ENCODE data around the gene CCDC27. TPM values are rescaled to one million over a fixed set of nuclear protein-coding genes. Genes with fewer than 3 reads are reported as not detected.

Gene CCDC27
- total RNA-seq, 1 donor from 2014 or later: not detected

DNA sequence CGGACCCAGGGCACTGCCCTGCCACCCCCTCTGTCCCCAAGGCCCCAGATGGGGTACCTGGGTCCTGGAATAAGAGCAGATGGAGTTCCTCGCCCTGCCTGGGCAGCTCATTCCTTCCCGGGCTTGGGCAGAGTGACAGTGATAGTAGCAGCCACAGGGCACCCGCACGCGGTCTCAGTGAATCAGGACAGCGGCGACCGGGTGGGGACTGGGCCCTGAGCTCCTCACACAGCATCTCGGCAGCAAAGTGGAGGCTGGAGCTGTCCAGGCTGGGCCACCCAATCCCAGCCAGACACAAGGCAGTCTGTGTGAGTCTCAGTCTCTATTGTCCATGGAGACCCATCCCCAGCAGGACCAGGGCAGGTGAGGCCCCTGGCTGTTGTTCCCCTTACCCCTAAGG, 37.4 kb upstream of the CCDC27 start:
- TF ChIP-seq CTCF (IDR thresholded peaks at IDR 0.05): no peak
- no peak for DNase-seq
- H3K27ac Mint-ChIP-seq: no peak overlapping the region
- H3K4me3 Mint-ChIP-seq: no peak overlapping the region
- H3K9me3 Mint-ChIP-seq: no peaks in the 10 kb centered on the region
- peaks cover 14% of the 10 kb centered on the region for H3K27me3 Mint-ChIP-seq
- no peaks in the 10 kb centered on the region for H3K4me1 Mint-ChIP-seq
- no peak for ATAC-seq (ENCODE audit: low read depth)
- no peaks in the 10 kb centered on the region for H3K36me3 Mint-ChIP-seq (ENCODE audit: low read depth)
- POLR2A ChIA-PET: interaction anchor here (1.1 kb wide), 1 partner anchor 38 kb away, joined by 5 read pairs; no protein-coding TSS in a partner anchor
- CTCF ChIA-PET: no interaction called here
- intact Hi-C loops (cut with micrococcal nuclease): no loop called here

DNA sequence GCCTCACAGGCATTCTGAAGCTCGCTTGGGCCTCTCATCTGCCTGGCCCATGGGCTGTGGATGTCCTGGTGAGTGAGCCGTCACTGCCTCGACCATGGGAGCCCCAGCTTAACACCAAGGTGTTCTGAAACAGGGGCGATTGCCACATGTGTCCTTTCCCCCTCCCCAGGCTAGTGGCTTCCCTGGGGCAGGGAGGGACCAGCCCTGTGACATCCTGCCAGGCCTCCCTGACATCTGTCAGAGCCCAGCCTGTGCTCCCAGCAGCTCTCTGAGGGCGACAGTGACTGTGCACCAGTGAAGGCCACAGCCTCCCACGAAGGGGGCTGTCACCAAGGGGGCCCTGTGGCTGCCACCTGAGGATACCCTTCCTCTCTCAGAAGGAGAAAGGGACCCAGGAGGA, 35.9 kb upstream of the CCDC27 start:
- DNase-seq (no peak), ATAC-seq (ENCODE audit: low read depth) (no peak)
- TF ChIP-seq CTCF (IDR thresholded peaks at IDR 0.05): no peak
- ChIA-PET POLR2A (interaction anchor here (0.6 kb wide), 1 partner anchor 31 kb away, joined by 3 read pairs; no protein-coding TSS in a partner anchor), CTCF (no interaction called here)
- no peaks in the 10 kb centered on the region for H3K9me3 Mint-ChIP-seq
- H3K27me3 Mint-ChIP-seq: peaks cover 7% of the 10 kb centered on the region
- no peaks in the 10 kb centered on the region for H3K4me1 Mint-ChIP-seq
- H3K36me3 Mint-ChIP-seq (ENCODE audit: low read depth): no peaks in the 10 kb centered on the region
- no peak overlapping the region for H3K4me3 Mint-ChIP-seq
- H3K27ac Mint-ChIP-seq: no peak overlapping the region
- intact Hi-C loops (cut with micrococcal nuclease): no loop called here

DNA sequence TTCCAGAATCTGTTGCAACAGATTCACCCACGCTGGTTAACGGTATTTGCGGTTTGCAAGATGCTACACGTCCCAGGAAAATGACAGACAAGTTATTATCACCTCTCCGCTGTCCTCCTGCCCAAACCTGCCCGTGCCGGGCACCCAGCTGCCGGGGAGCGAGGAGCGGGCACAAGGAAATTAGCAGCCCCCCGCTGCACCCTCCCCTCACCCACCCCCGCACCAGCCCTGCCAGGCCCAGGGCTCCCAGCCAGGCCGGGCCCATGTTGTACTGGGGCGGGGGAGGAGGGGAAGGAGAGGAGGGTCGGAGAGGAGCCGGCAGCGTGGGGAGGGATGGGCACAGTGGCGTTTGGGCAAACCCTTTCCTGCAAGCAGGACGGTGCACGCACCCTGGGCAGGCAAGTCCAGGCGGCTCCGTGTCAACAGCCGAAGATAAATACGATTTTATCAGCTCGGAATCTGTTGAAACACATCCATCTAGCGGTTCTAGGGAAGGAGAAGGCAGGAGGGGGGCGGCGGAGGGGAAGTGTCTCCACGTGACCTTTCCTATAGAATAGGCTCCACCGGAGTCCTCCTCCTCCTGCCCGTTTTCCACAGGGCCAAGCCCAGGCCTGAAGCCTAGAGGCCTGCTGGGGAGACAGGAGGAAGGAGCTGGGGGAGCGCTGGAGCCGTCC, 35.1 kb upstream of the CCDC27 start:
- no peaks in the 10 kb centered on the region for H3K4me1 Mint-ChIP-seq
- no peak for TF ChIP-seq CTCF (IDR thresholded peaks at IDR 0.05)
- intact Hi-C loops (cut with micrococcal nuclease): no loop called here

DNA sequence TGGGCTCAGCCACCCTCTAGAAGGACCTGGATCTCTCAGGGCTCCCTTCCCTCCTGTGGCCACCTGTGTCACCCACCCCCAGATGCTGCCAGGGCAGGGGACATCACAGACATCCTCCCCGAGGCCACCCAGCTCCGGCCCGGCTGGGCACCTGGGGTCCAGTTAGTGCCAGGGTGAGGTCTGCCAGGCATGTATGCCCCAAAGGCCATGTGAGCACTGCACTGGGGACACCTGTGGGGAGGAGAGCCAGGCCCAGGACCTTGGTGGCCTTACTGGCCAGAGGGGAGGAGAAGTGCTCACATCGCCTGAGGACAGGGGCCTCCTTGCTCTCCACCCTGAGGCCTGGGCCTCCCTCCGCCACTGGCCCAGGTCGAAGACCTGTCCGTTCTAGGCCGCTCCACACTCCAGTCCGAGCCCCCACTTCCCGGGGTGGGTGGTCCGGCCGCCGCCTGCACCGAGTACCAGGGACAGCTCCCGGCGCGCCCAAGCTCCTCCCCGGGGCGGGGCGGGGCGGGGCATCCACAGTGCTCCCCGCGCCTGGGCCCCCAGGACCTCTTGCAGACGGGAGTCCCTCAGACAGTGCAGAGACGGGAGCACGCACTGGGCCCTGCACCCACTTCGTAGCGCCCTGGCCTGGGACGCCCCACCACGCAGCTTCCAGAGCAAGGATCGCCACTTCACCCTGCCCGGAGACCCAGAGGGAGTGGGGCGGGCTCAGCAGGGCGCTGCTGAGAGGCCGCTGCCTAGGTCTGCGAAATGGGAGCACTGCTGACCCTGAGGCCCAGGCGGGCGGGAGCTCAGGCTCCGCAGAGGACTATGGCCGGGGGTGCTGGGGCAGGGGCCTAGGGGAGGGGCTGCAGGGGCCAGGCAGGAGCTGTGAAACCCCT, 34.3 kb upstream of the CCDC27 start:
- intact Hi-C loops (cut with micrococcal nuclease): no loop called here
- ChIA-PET POLR2A (interaction anchor here (0.6 kb wide), 1 partner anchor 19 kb away, joined by 4 read pairs; no protein-coding TSS in a partner anchor), CTCF (no interaction called here)
- H3K36me3 Mint-ChIP-seq (ENCODE audit: low read depth): no peaks in the 10 kb centered on the region
- peak; percentile 67 for ATAC-seq (ENCODE audit: low read depth)
- H3K4me1 Mint-ChIP-seq: no peaks in the 10 kb centered on the region
- H3K27ac Mint-ChIP-seq: no peak overlapping the region
- peaks cover 4% of the 10 kb centered on the region for H3K27me3 Mint-ChIP-seq
- DNase-seq: no peak
- no peak overlapping the region for H3K4me3 Mint-ChIP-seq
- no peaks in the 10 kb centered on the region for H3K9me3 Mint-ChIP-seq
- TF ChIP-seq CTCF (IDR thresholded peaks at IDR 0.05): no peak

More for the DNA sequence above, 35.1 kb upstream of the CCDC27 start:
- Mint-ChIP-seq H3K4me3 (no peak overlapping the region), H3K36me3 (ENCODE audit: low read depth) (no peaks in the 10 kb centered on the region), H3K27me3 (peaks cover 4% of the 10 kb centered on the region), H3K9me3 (no peaks in the 10 kb centered on the region), H3K27ac (no peak overlapping the region)
- ATAC-seq (ENCODE audit: low read depth) (no peak), DNase-seq (no peak)
- POLR2A ChIA-PET: interaction anchor here (0.6 kb wide), 1 partner anchor 19 kb away, joined by 4 read pairs; no protein-coding TSS in a partner anchor
- CTCF ChIA-PET: no interaction called here

DNA sequence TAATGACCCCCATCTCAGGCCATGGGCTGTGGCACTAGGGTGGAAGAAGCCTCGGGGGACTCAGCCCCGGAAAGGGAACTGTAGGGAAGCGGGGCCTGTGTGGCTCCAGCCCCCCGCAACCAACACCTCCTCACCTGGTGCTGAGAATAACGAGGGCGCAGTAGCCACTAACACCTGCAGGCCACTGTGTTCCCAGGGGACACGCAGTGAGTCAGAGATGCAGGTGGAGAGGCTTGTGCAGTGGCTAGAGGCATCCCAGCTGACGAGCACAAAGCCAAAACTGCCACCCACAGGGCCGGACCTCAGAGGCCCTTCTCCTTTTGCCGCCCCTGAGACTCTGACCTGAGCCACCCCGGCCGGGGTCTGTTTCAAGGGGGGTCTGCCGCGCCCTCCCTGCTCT, 33.5 kb upstream of the CCDC27 start:
- H3K27ac Mint-ChIP-seq: no peak overlapping the region
- no peaks in the 10 kb centered on the region for H3K4me1 Mint-ChIP-seq
- peaks cover 4% of the 10 kb centered on the region for H3K27me3 Mint-ChIP-seq
- ChIA-PET CTCF (no interaction called here), POLR2A (no interaction called here)
- intact Hi-C loops (cut with micrococcal nuclease): no loop called here
- H3K9me3 Mint-ChIP-seq: no peaks in the 10 kb centered on the region
- H3K36me3 Mint-ChIP-seq (ENCODE audit: low read depth): no peaks in the 10 kb centered on the region
- TF ChIP-seq CTCF (IDR thresholded peaks at IDR 0.05): no peak
- DNase-seq (no peak), ATAC-seq (ENCODE audit: low read depth) (no peak)
- H3K4me3 Mint-ChIP-seq: no peak overlapping the region

Data from activated B cell treated with CpG ODN at 0.5 μM for 24 hours (primary cell).